GM23338 (cell line): ENCODE results near the gene RAP1A. TPM values are rescaled to one million over a fixed set of nuclear protein-coding genes. Genes with fewer than 3 reads are reported as not detected.

Experiments used
- ATAC-seq: fragments of 200-7000 bp; cut with Tn5 transposase; 3 replicates; pipeline ENCODE4 v1.9.1; 2020
- DNase-seq: peaks from one replicate; pipeline ENCODE4 v3.0.0-alpha.2; 2015; ENCODE audit warnings: low spot score
- H2AFZ ChIP-seq: fragments of 200-600 bp; sonication (generic); 2 replicates; pipeline ENCODE4 v1.8.0; 2016; ENCODE audit warnings: antibody characterized with exemption, mild to moderate bottlenecking, moderate library complexity
- H3F3A ChIP-seq: fragments of 200-600 bp; sonication (generic); replicated peaks from 2 replicates; pipeline ENCODE4 v1.8.0; 2017; ENCODE audit warnings: antibody characterized with exemption, mixed run types, low read depth
- H3K27ac ChIP-seq: fragments of 200-600 bp; sonication (generic); 2 replicates; pipeline ENCODE4 v1.6.1; 2016; ENCODE audit warnings: low read depth
- H3K27me3 ChIP-seq: fragments of 200-600 bp; sonication (generic); 2 replicates; pipeline ENCODE4 v1.8.0; 2016; ENCODE audit warnings: mild to moderate bottlenecking, mixed run types, moderate library complexity; ENCODE audit not compliant: insufficient read depth
- H3K36me3 ChIP-seq: fragments of 200-600 bp; sonication (generic); 2 replicates; pipeline ENCODE4 v1.8.0; 2016; ENCODE audit warnings: mild to moderate bottlenecking; ENCODE audit not compliant: insufficient read depth
- H3K4me1 ChIP-seq: fragments of 200-600 bp; sonication (generic); 2 replicates; pipeline ENCODE4 v1.8.0; 2016; ENCODE audit warnings: mild to moderate bottlenecking, moderate library complexity; ENCODE audit not compliant: insufficient read depth
- H3K4me2 ChIP-seq: fragments of 200-600 bp; sonication (generic); 2 replicates; pipeline ENCODE4 v1.7.1; 2017; ENCODE audit warnings: mixed run types
- H3K4me3 ChIP-seq: fragments of 200-600 bp; sonication (generic); 2 replicates; pipeline ENCODE4 v1.6.1; 2016; ENCODE audit warnings: mixed run types
- H3K79me2 ChIP-seq: fragments of 200-600 bp; sonication (generic); replicated peaks from 2 replicates; pipeline ENCODE4 v1.8.0; 2017; ENCODE audit warnings: mild to moderate bottlenecking; ENCODE audit not compliant: insufficient read depth
- H3K9me2 ChIP-seq: fragments of 200-600 bp; sonication (generic); 2 replicates; pipeline ENCODE4 v1.8.0; 2017; ENCODE audit not compliant: insufficient read depth
- H4K20me1 ChIP-seq: fragments of 200-600 bp; sonication (generic); replicated peaks from 2 replicates; pipeline ENCODE4 v1.8.0; 2017; ENCODE audit warnings: mild to moderate bottlenecking; ENCODE audit not compliant: insufficient read depth
- H3K27ac Mint-ChIP-seq: 2 replicates; pipeline ENCODE4 v1.8.0; 2020; ENCODE audit warnings: inconsistent platforms, mild to moderate bottlenecking, moderate library complexity, mixed read lengths
- H3K27me3 Mint-ChIP-seq: 3 replicates; pipeline ENCODE4 v1.8.0; 2022; ENCODE audit warnings: low read depth, mild to moderate bottlenecking, moderate library complexity, mixed read lengths, inconsistent platforms; ENCODE audit not compliant: insufficient read depth, poor library complexity
- H3K36me3 Mint-ChIP-seq: 3 replicates; pipeline ENCODE4 v1.8.0; 2021; ENCODE audit warnings: low read depth, mild to moderate bottlenecking, inconsistent platforms, moderate library complexity, mixed read lengths
- H3K4me1 Mint-ChIP-seq: 3 replicates; pipeline ENCODE4 v1.8.0; 2020; ENCODE audit warnings: mild to moderate bottlenecking, inconsistent platforms, mixed read lengths
- H3K4me3 Mint-ChIP-seq: 3 replicates; pipeline ENCODE4 v1.8.0; 2021; ENCODE audit warnings: moderate library complexity, mild to moderate bottlenecking, inconsistent platforms, mixed read lengths
- H3K9me3 Mint-ChIP-seq: 3 replicates; pipeline ENCODE4 v1.8.0; 2020; ENCODE audit warnings: moderate library complexity, mild to moderate bottlenecking, inconsistent platforms, mixed read lengths
- CREB1 ChIP-seq: fragments of 250-450 bp; sonication (Bioruptor Pico); IDR thresholded peaks from 2 replicates; pipeline ENCODE4 v1.5.0; 2020; ENCODE audit warnings: low read depth, mild to moderate bottlenecking, moderate library complexity
- CTCF ChIP-seq, 2 experiments: fragments of 200-600 bp in 1 of 2; sonication (generic) in 1 of 2; conservative IDR thresholded peaks; 2 replicates each; pipeline versions ENCODE4 v1.5.1 to v1.6.1; 2016 to 2017; ENCODE audit warnings: antibody characterized with exemption in 2 of 2, low read depth in 2 of 2, mild to moderate bottlenecking in 2 of 2, moderate library complexity in 1 of 2
- ETS1 ChIP-seq: IDR thresholded peaks from 2 replicates; pipeline ENCODE4 v1.6.1; 2016; ENCODE audit warnings: antibody characterized with exemption
- EZH2 ChIP-seq: fragments of 200-600 bp; sonication (generic); IDR thresholded peaks from one replicate; pipeline ENCODE4 v1.8.0; 2017; ENCODE audit warnings: antibody characterized with exemption, mild to moderate bottlenecking, low read depth; ENCODE audit not compliant: unreplicated experiment
- EZH2phosphoT487 ChIP-seq: fragments of 200-600 bp; sonication (generic); IDR thresholded peaks from one replicate; pipeline ENCODE4 v1.8.1; 2018; ENCODE audit warnings: antibody characterized with exemption; ENCODE audit not compliant: unreplicated experiment
- JUNB ChIP-seq: IDR thresholded peaks from one replicate; pipeline ENCODE4 v1.6.1; 2016; ENCODE audit warnings: antibody characterized with exemption; ENCODE audit not compliant: unreplicated experiment
- NANOG ChIP-seq: IDR thresholded peaks from 2 replicates; pipeline ENCODE4 v1.6.1; 2016; ENCODE audit warnings: antibody characterized with exemption, borderline replicate concordance
- POLR2AphosphoS5 ChIP-seq: IDR thresholded peaks from 2 replicates; pipeline ENCODE4 v1.6.1; 2016; ENCODE audit warnings: antibody characterized with exemption, low read depth
- REST ChIP-seq: IDR thresholded peaks from one replicate; pipeline ENCODE4 v1.6.1; 2018; ENCODE audit warnings: antibody characterized with exemption; ENCODE audit not compliant: unreplicated experiment
- STAT1 ChIP-seq: IDR thresholded peaks from one replicate; pipeline ENCODE4 v1.6.1; 2016; ENCODE audit warnings: antibody characterized with exemption; ENCODE audit not compliant: unreplicated experiment
- ZNF114 ChIP-seq: fragments of 250-450 bp; sonication (Bioruptor Pico); IDR thresholded peaks from 2 replicates; pipeline ENCODE4 v1.5.0; 2020; ENCODE audit warnings: mild to moderate bottlenecking, moderate library complexity
- ZNF331 ChIP-seq: fragments of 250-450 bp; sonication (Bioruptor Pico); IDR thresholded peaks from 2 replicates; pipeline ENCODE4 v1.5.0; 2020; ENCODE audit warnings: low read depth, mild to moderate bottlenecking, moderate library complexity
- ZNF462 ChIP-seq: fragments of 250-450 bp; sonication (Bioruptor Pico); IDR thresholded peaks from 2 replicates; pipeline ENCODE4 v1.5.0; 2020; ENCODE audit warnings: mild to moderate bottlenecking, moderate library complexity
- polyA plus RNA-seq: library from polyadenylated mRNA; unstranded; fragments of >200 nt; fragmentation: Nextera tagmentation; extraction: Ambion mirVana; gene quantifications from 2 replicates; pipeline ENCODE4 v1.2.1, GENCODE V29; 2016
- total RNA-seq: library from RNA; depleted of rRNA; stranded (reverse); fragments of >200 nt; shearing (Covaris generic); gene quantifications from 2 replicates; pipeline ENCODE4 v1.2.3, GENCODE V29; 2014

Gene RAP1A
- total and polyA plus RNA-seq, 2 experiments from 2014 or later: 16.2 to 23.0 TPM

- H3K4me2 ChIP-seq: no peak overlapping the region
- TF ChIP-seq REST (no peak), EZH2phosphoT487 (no peak), ZNF462 (CRISPR knock-in tag) (no peak), NANOG (no peak), ETS1 (no peak), CREB1 (no peak), STAT1 (no peak), POLR2AphosphoS5 (no peak), ZNF331 (CRISPR knock-in tag) (no peak), CTCF (conservative IDR thresholded peaks at IDR 0.05; ENCODE audit: low read depth in 2 of 2) (no peak), EZH2 (no peak), ZNF114 (CRISPR knock-in tag) (no peak), JUNB (no peak)
- H3K27ac ChIP-seq: no peak overlapping the region
- no peak overlapping the region for H2AFZ ChIP-seq
- no peak for DNase-seq
- no peaks in the 10 kb centered on the region for H3K27me3 ChIP-seq
- Mint-ChIP-seq H3K4me3 (no peak overlapping the region), H3K4me1 (peaks cover 16% of the 10 kb centered on the region), H3K36me3 (peaks cover 3% of the 10 kb centered on the region), H3K27me3 (peaks cover 3% of the 10 kb centered on the region), H3K9me3 (no peaks in the 10 kb centered on the region), H3K27ac (no peak overlapping the region)
- no peak for ATAC-seq
- H3K4me1 ChIP-seq: peaks cover 25% of the 10 kb centered on the region
- no peaks in the 10 kb centered on the region for H3F3A ChIP-seq
- H3K9me2 ChIP-seq: no peaks in the 10 kb centered on the region
- H3K79me2 ChIP-seq: peaks cover 68% of the 10 kb centered on the region
- peaks cover 12% of the 10 kb centered on the region for H4K20me1 ChIP-seq
- no peak overlapping the region for H3K4me3 ChIP-seq
- no peaks in the 10 kb centered on the region for H3K36me3 ChIP-seq
Measured at GRCh38 chr1:111653709-111654108, 34.1 kb downstream of the RAP1A start.
